HG03521 (cell line): ENCODE results near the gene TIAM1.

Experiments
- ATAC-seq: cut with Tn5 transposase; IDR thresholded peaks from one replicate; pipeline ENCODE4 v1.9.1; 2021; ENCODE audit warnings: mild to moderate bottlenecking, moderate library complexity; ENCODE audit not compliant: unreplicated experiment

TIAM1 gene

GRCh38 chr21:31103571-31104265, 240.3 kb downstream of the TIAM1 start:
- ATAC-seq: no peak

GRCh38 chr21:31103163-31103562, 240.9 kb downstream of the TIAM1 start:
- no peak for ATAC-seq

- no peak for ATAC-seq
Observed at GRCh38 chr21:31099122-31099521, 244.9 kb downstream of the TIAM1 start.

GRCh38 chr21:31098576-31099005, 245.5 kb downstream of the TIAM1 start:
- peak; percentile 61 for ATAC-seq

GRCh38 chr21:31092832-31093625, 251.0 kb downstream of the TIAM1 start:
- no peak for ATAC-seq

GRCh38 chr21:31090376-31090775, 253.7 kb downstream of the TIAM1 start:
- ATAC-seq: no peak

GRCh38 chr21:31088474-31088751, 255.6 kb downstream of the TIAM1 start:
- ATAC-seq: no peak

GRCh38 chr21:31087639-31088473, 256.2 kb downstream of the TIAM1 start:
- ATAC-seq: no peak

GRCh38 chr21:31084689-31085088, 259.4 kb downstream of the TIAM1 start:
- ATAC-seq: no peak

GRCh38 chr21:31078796-31079195, 265.3 kb downstream of the TIAM1 start:
- ATAC-seq: peak; percentile 70

- no peak for ATAC-seq
Observed at GRCh38 chr21:31078216-31078615, 265.8 kb downstream of the TIAM1 start.

- no peak for ATAC-seq
Observed at GRCh38 chr21:31075848-31076247, 268.2 kb downstream of the TIAM1 start.

- ATAC-seq: no peak
Observed at GRCh38 chr21:31072533-31072932, 271.5 kb downstream of the TIAM1 start.
